C4-2B (cell line): ENCODE results near the gene EFCAB6.

ENCODE experiments used
- ZFX ChIP-seq: fragments of 450-650 bp; IDR thresholded peaks from 2 replicates; pipeline ENCODE4 v1.6.1; 2017
- TF ChIP-seq, protein P1 (sequence below): fragments of 450-650 bp; conservative IDR thresholded peaks from 2 replicates; pipeline ENCODE4 v1.5.1; 2017; ENCODE audit warnings: mild to moderate bottlenecking

DNA sequence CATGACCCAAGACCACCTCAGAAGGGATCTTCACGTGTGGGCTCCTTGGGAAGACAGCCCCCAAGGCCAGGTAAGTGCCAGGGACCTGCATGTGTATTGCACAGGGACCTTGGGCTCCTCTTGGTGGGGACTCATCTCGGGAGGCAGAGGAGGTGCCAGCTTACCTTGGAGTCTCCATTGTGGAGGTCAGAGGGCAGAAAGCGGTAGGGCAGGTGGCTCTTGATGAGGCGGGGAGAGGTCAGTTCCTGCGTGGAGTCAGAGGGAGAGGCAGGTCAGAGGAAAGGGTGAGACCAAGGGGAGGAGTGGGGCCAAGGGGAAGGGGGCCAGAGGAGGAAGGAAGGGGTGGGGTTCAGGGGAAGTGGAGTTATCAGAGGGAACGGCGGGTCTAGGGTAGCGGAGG lies 27.7 kb upstream of the EFCAB6 start:
- TF ChIP-seq, protein P1, sequence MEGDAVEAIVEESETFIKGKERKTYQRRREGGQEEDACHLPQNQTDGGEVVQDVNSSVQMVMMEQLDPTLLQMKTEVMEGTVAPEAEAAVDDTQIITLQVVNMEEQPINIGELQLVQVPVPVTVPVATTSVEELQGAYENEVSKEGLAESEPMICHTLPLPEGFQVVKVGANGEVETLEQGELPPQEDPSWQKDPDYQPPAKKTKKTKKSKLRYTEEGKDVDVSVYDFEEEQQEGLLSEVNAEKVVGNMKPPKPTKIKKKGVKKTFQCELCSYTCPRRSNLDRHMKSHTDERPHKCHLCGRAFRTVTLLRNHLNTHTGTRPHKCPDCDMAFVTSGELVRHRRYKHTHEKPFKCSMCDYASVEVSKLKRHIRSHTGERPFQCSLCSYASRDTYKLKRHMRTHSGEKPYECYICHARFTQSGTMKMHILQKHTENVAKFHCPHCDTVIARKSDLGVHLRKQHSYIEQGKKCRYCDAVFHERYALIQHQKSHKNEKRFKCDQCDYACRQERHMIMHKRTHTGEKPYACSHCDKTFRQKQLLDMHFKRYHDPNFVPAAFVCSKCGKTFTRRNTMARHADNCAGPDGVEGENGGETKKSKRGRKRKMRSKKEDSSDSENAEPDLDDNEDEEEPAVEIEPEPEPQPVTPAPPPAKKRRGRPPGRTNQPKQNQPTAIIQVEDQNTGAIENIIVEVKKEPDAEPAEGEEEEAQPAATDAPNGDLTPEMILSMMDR, result no peak
- TF ChIP-seq ZFX, result no peak
